GM12878 (cell line): ENCODE results near the gene TDRD7. TPM values are rescaled to one million over a fixed set of nuclear protein-coding genes. Genes with fewer than 3 reads are reported as not detected.

ENCODE experiments used
- ATAC-seq: fragments of 200-7000 bp; cut with Tn5 transposase; 3 replicates; pipeline ENCODE4 v1.9.1; 2020; ENCODE audit warnings: mild to moderate bottlenecking, moderate library complexity
- BruUV-seq: library from RNA; stranded (reverse); fragments of 400-500 nt; replicated peaks from 2 replicates; lab custom pipeline; 2021; lab: Mats Ljungman, UMichigan
- CTCF ChIA-PET: fragments of 300-600 bp; sonication (Branson Sonifier 250); formaldehyde crosslinking; extraction: SDS; loops from one replicate; lab custom pipeline; 2021; ENCODE audit warnings: inconsistent platforms; lab: Yijun Ruan, JAX
- POLR2A ChIA-PET: fragments of 350-600 bp; formaldehyde crosslinking; extraction: SDS; loops from one replicate; lab custom pipeline; 2021; ENCODE audit warnings: inconsistent platforms; lab: Charles Lee
- RAD21 ChIA-PET: fragments of 300-600 bp; sonication (Branson Sonifier 250); formaldehyde crosslinking; loops from one replicate; lab custom pipeline; 2023; ENCODE audit warnings: antibody characterized with exemption; ENCODE audit not compliant: unreplicated experiment; lab: Charles Lee
- SMC1A ChIA-PET: fragments of 300-600 bp; sonication (Branson Sonifier 250); formaldehyde crosslinking; loops from one replicate; lab custom pipeline; 2023; ENCODE audit not compliant: unreplicated experiment, uncharacterized antibody; lab: Charles Lee
- DNase-seq: peaks from one replicate; pipeline ENCODE4 v3.0.0-alpha.2; 2011; ENCODE audit warnings: low read depth, low spot score
- FAIRE-seq: peaks from 3 replicates; lab custom pipeline; 2011; peaks lifted over from hg19 to GRCh38; lab: Jason Lieb, UNC
- H2AFZ ChIP-seq: 2 replicates; pipeline ENCODE4 v1.6.0; 2011; ENCODE audit warnings: low read depth, low read length, control low read depth; ENCODE audit not compliant: control insufficient read depth
- H3K27ac ChIP-seq: 2 replicates; pipeline ENCODE4 v1.5.1; 2011; ENCODE audit warnings: control low read depth; ENCODE audit not compliant: control insufficient read depth, insufficient read depth
- H3K27me3 ChIP-seq, 2 experiments: replicated peaks in 1 of 2; 2 replicates each; pipeline versions ENCODE4 v1.6.0 to v1.6.1; 2011; ENCODE audit warnings: low read length in 1 of 2; ENCODE audit not compliant: control insufficient read depth in 2 of 2, insufficient read depth in 2 of 2
- H3K36me3 ChIP-seq, 2 experiments: 2 replicates each; pipeline ENCODE4 v1.5.1; 2011; ENCODE audit warnings: low read length in 1 of 2; ENCODE audit not compliant: control insufficient read depth in 2 of 2, insufficient read depth in 2 of 2
- H3K4me1 ChIP-seq: 2 replicates; pipeline ENCODE4 v1.6.1; 2011; ENCODE audit warnings: mild to moderate bottlenecking, low read length, moderate library complexity, mixed read lengths; ENCODE audit not compliant: control insufficient read depth, insufficient read depth
- H3K4me2 ChIP-seq: 2 replicates; pipeline ENCODE4 v1.6.0; 2011; ENCODE audit warnings: control low read depth; ENCODE audit not compliant: control insufficient read depth, insufficient read depth
- H3K4me3 ChIP-seq: fragments of 200-600 bp; sonication (generic); 2 replicates; pipeline ENCODE4 v1.5.1; 2016
- H3K79me2 ChIP-seq: 2 replicates; pipeline ENCODE4 v1.6.0; 2011; ENCODE audit warnings: low read length; ENCODE audit not compliant: control insufficient read depth, insufficient read depth
- H3K9ac ChIP-seq: 2 replicates; pipeline ENCODE4 v1.8.0; 2011; ENCODE audit warnings: low read length, control low read depth, mixed read lengths; ENCODE audit not compliant: control insufficient read depth, insufficient read depth
- H3K9me3 ChIP-seq: replicated peaks from 3 replicates; pipeline ENCODE4 v1.5.1; 2011; ENCODE audit warnings: mild to moderate bottlenecking, low read length; ENCODE audit not compliant: control insufficient read depth, insufficient read depth
- H4K20me1 ChIP-seq: 2 replicates; pipeline ENCODE4 v1.6.0; 2011; ENCODE audit not compliant: control insufficient read depth, insufficient read depth
- CBFB ChIP-seq: IDR thresholded peaks from 2 replicates; pipeline ENCODE4 v1.6.1; 2016; ENCODE audit warnings: antibody characterized with exemption, low read depth
- CHD1 ChIP-seq: IDR thresholded peaks from 2 replicates; pipeline ENCODE4 v1.6.1; 2012; ENCODE audit warnings: low read depth, low read length, improper control_type of control experiment
- EED ChIP-seq: sonication (generic); IDR thresholded peaks from 2 replicates; pipeline ENCODE4 v1.6.1; 2016; ENCODE audit warnings: antibody characterized with exemption, low read depth
- FOXK2 ChIP-seq: fragments of 450-650 bp; IDR thresholded peaks from 2 replicates; pipeline ENCODE4 v1.6.1; 2017; ENCODE audit warnings: mild to moderate bottlenecking, moderate library complexity
- FOXM1 ChIP-seq: IDR thresholded peaks from 2 replicates; pipeline ENCODE4 v1.6.1; 2012; ENCODE audit warnings: low read depth, mild to moderate bottlenecking, inconsistent platforms, low read length, moderate library complexity
- GABPA ChIP-seq: IDR thresholded peaks from 2 replicates; pipeline ENCODE4 v1.6.1; 2014; ENCODE audit warnings: antibody characterized with exemption, low read depth, mild to moderate bottlenecking, inconsistent platforms
- JUND ChIP-seq: IDR thresholded peaks from 2 replicates; pipeline ENCODE4 v1.6.1; 2012; ENCODE audit warnings: low read depth, mild to moderate bottlenecking, low read length, improper control_type of control experiment, moderate library complexity
- KAT2A ChIP-seq: conservative IDR thresholded peaks from 2 replicates; pipeline ENCODE4 v1.6.1; 2011; ENCODE audit warnings: low read depth, low read length; ENCODE audit not compliant: control insufficient read depth
- MTA3 ChIP-seq: IDR thresholded peaks from 2 replicates; pipeline ENCODE4 v1.6.1; 2012; ENCODE audit warnings: low read length, inconsistent platforms, borderline replicate concordance
- NFYB ChIP-seq: IDR thresholded peaks from 2 replicates; pipeline ENCODE4 v1.6.1; 2011; ENCODE audit warnings: low read depth, mild to moderate bottlenecking, low read length, improper control_type of control experiment, moderate library complexity; ENCODE audit not compliant: insufficient read depth
- POLR2A ChIP-seq: IDR thresholded peaks from 2 replicates; pipeline ENCODE4 v1.6.1; 2011; ENCODE audit warnings: low read depth, mild to moderate bottlenecking, low read length
- POLR2AphosphoS5 ChIP-seq: IDR thresholded peaks from 2 replicates; pipeline ENCODE4 v1.6.1; 2011; ENCODE audit warnings: mild to moderate bottlenecking, low read length, inconsistent platforms
- TBL1XR1 ChIP-seq: IDR thresholded peaks from 2 replicates; pipeline ENCODE4 v1.6.1; 2012; ENCODE audit warnings: low read depth, low read length, improper control_type of control experiment
- YBX1 ChIP-seq: fragments of 450-650 bp; IDR thresholded peaks from 2 replicates; pipeline ENCODE4 v1.6.1; 2016; ENCODE audit warnings: antibody characterized with exemption
- ZNF24 ChIP-seq: fragments of 450-650 bp; IDR thresholded peaks from 2 replicates; pipeline ENCODE4 v1.6.1; 2017; ENCODE audit warnings: antibody characterized with exemption, mild to moderate bottlenecking
- WGBS: methylation state at CpG from one replicate; pipeline ENCODE4 v1.1.6; 2016; ENCODE audit warnings: low lambda C conversion rate; ENCODE audit not compliant: insufficient replicate concordance, insufficient coverage; ENCODE audit errors: missing lambda C conversion rate; 5-methylcytosine and 5-hydroxymethylcytosine counted together
- in situ Hi-C: fragments of 300-500 bp; cut with MboI; formaldehyde crosslinking; loops from 9 replicates; pipeline ENCODE4 v1.14.3; 2018; ENCODE audit warnings: mixed read lengths
- intact Hi-C: fragments of 100-400 bp; cut with micrococcal nuclease; formaldehyde crosslinking; loops from one replicate; pipeline ENCODE4 v1.14.2; 2022; ENCODE audit not compliant: unreplicated experiment
- polyA plus RNA-seq, 11 experiments: library from polyadenylated mRNA; depleted of rRNA in 4 of 11; unstranded in 6 of 11; stranded (reverse) in 5 of 11; fragments of >200 nt; fragmentation: Nextera tagmentation in 4 of 11; fragmentation: Illumina TruSeq in 1 of 11; extraction: Ambion mirVana in 4 of 11; extraction: Trizol in 1 of 11; gene quantifications; 1 replicate in 1 of 11; 2 replicates in 10 of 11; pipeline versions ENCODE4 v1.2.1 to v1.2.3, GENCODE V29; 2011 to 2016; ENCODE audit warnings: inconsistent platforms in 2 of 11, missing spikeins in 2 of 11, low read depth in 1 of 11
- total RNA-seq, 4 experiments: library from RNA; depleted of rRNA in 3 of 4; stranded (reverse); fragments of >200 nt in 3 of 4; fragmentation: Illumina TruSeq in 1 of 4; extraction: Trizol in 1 of 4; gene quantifications; 2 replicates each; pipeline versions ENCODE4 v1.2.1 to v1.2.3, GENCODE V29; 2013 to 2021

Gene TDRD7
- total and polyA plus RNA-seq, 10 of the 15 experiments (the other 5 are each of a cell fraction or from before 2014, with no cell fraction given) = 5.7 to 26.4 (median 16.2) TPM

GRCh38 chr9:97475059-97475458 is 63.2 kb downstream of the TDRD7 start:
- Histone ChIP-seq H3K4me1 (peaks cover under 1% of the 10 kb centered on the region; the same call in 1 of the 2 replicates), H3K79me2 (no peaks in the 10 kb centered on the region), H3K9me3 (no peaks in the 10 kb centered on the region), H3K4me3 (no peak overlapping the region), H3K9ac (no peak overlapping the region), H3K36me3 (no peaks in the 10 kb centered on the region; a peak in 1 of 4 replicates), H4K20me1 (no peaks in the 10 kb centered on the region), H3K4me2 (no peak overlapping the region), H2AFZ (no peak overlapping the region), H3K27ac (no peak overlapping the region), H3K27me3 (no peaks in the 10 kb centered on the region)
- no TSS peak for BruUV-seq
- ATAC-seq = no peak
- in situ Hi-C loops = no loop called here
- TF ChIP-seq POLR2AphosphoS5 (no peak), ZNF24 (no peak), JUND (no peak), MTA3 (no peak), YBX1 (no peak), CBFB (no peak), FOXK2 (no peak), FOXM1 (no peak), GABPA (no peak), CHD1 (no peak), TBL1XR1 (no peak), NFYB (no peak), POLR2A (no peak), KAT2A (no peak), EED (no peak)
- no peak for DNase-seq
- no peak for FAIRE-seq
- SMC1A ChIA-PET = interaction anchor here (1.0 to 11.4 kb wide), 5 partner anchors 10 to 123 kb away, joined by 3 to 377 read pairs (median 13); partner anchors contain the start of gene TMOD1
- POLR2A ChIA-PET = no interaction called here
- WGBS = 100% methylated on average over 2 of the region's 2 CpGs
- intact Hi-C loops = no loop called here
- CTCF ChIA-PET = interaction anchor here (1.0 to 14.9 kb wide), 7 partner anchors 11 to 138 kb away, joined by 3 to 573 read pairs (median 90); partner anchors contain the start of gene TMOD1
- RAD21 ChIA-PET = interaction anchor here (1.0 to 10.0 kb wide), 2 partner anchors 42 to 123 kb away, joined by 3 to 306 read pairs; no protein-coding TSS in a partner anchor
